Activated CD8-positive, alpha-beta memory T cell treated with anti-CD3 and anti-CD28 coated beads for 36 hours (primary cell): ENCODE results near the gene ROPN1B. TPM values are rescaled to one million over a fixed set of nuclear protein-coding genes. Genes with fewer than 3 reads are reported as not detected.
"Not testable (repeated sequence)": the region's sequence is repeated elsewhere in the genome, so short reads cannot be mapped to it uniquely, and the experiment has no call there.

Experiments
- CTCF ChIA-PET: fragments of 350-600 bp; sonication (Branson Sonifier 250); formaldehyde crosslinking; loops from one replicate; lab custom pipeline; 2021; ENCODE audit warnings: antibody characterized with exemption; lab: Charles Lee
- POLR2A ChIA-PET: fragments of 350-600 bp; sonication (Branson Sonifier 250); formaldehyde crosslinking; loops from one replicate; lab custom pipeline; 2021; ENCODE audit warnings: antibody characterized with exemption; lab: Charles Lee
- total RNA-seq, 2 experiments: library from RNA; stranded (reverse); gene quantifications; one replicate each; pipeline ENCODE4 v1.2.3, GENCODE V29; 2021

Gene ROPN1B
- total RNA-seq, 2 experiments from 2014 or later, result not detected

- CTCF ChIA-PET, POLR2A ChIA-PET: not testable (repeated sequence)
Measured at GRCh38 chr3:125957020-125957419, 12.0 kb upstream of the ROPN1B start.

DNA sequence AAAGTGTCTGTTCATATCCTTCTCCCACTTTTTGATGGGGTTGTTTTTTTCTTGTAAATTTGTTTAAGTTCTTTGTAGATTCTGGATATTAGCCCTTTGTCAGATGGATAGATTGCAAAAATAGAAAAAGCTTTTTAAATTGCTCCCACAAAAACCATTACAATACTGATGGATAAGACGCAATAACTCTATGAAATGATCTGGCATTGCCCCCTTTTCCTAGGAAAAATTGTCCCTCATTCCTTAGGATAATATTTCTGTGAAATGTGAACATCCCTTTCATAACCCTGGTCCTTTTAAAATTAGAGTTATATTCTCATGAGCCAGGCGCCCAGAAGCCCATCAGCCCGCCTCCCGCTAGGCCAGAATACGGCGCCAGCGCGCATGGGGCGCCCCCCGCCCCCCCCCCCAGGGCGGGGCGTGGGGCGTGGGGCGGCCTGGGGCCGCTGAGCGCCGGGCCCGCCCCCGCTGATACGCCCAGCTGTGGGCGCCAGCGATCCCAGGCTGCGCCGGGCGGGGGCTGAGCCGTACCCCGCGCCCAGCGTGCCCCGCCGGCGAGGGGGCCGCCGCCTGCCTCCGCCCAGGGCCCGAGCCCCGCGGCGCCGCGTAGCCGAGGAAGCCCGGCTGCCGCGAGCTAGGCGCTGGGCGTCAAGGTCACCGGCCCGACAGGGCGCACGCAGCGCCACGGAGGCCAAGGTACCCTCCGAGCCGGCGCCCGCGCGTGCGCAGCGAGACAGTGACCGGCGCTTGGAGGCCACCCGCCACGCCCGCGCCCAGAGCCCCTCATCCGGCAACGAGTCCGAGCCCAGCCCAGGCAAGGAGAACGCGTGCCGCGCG lies 11.1 kb upstream of the ROPN1B start:
- ChIA-PET CTCF (no interaction called here), POLR2A (no interaction called here)

DNA sequence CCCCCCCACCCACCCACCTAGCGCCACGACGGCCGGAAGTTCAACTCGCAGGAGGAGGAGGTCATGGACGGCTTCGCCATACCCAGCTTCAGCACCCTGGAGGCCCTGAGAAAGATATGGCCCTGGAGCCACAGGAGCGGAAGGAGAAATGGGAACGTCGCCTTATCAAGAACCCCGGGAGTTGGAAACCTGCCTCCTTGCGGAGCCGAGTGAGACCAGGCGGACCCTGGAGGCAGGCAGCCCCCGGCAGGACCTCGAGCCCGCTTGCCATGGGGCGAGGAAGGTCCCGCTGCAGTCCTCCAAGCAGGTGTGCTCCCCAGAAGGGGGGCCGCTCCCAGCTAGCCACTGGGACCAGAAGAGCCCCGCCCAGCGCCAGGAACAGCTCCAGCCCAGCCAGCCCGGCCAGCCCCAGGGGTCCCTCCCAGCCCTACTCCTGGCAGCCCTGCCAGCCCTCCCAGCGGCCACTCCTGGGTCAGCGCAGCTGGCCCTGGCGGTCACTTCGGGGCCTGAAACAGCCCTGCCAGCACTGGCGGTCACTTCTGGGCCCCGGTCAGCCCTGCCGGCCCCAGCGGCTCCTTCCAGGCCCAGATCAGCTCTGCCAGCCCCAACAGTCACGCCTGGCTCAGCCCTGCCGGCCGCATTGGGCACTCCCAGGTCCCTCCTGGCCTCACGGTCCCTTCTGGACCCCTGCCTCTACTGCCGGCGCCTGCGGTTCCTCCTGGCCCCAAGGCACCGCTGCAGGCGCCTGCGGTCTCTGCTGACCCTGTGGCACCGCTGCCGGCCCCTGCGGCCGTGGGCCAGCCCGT lies 10.3 kb upstream of the ROPN1B start:
- ChIA-PET POLR2A (no interaction called here), CTCF (no interaction called here)

DNA sequence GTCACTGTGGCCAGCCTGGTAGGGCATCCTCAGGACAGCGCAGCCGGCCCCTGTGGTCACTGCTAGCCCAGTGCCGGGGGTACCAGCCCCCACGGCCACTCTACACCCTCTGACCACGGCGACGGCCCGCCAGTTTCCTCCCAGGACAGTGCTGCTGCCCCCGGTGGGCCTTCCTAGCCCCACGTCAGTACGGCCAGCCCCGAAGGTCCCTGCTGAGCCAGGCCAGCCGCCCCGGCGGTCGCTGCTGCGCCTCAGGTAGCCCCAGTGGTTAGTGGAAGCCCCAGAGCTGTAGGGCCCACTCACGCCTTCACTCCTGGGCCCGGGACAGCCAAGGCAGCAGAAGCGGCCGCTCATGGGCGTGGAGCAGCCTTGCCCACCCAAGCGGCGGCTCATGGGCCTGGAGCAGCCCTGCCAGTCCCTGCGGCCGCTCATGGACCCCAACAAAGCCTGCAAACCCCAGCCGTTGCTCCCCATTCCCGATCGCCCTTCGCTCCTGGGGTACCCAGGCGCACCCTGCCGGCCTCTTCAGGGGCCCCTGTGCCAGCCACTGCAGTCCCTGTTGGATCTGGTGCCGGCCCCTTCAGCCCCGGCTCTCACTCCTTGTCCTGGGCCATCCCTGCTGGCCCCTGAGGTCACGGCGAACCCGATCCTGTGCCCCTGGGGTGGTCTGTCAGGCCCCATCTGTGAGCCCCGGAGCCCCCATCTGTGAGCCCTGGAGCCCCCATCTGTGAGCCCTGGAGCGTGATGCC lies 9.5 kb upstream of the ROPN1B start:
- POLR2A ChIA-PET, result no interaction called here
- CTCF ChIA-PET, result no interaction called here

DNA sequence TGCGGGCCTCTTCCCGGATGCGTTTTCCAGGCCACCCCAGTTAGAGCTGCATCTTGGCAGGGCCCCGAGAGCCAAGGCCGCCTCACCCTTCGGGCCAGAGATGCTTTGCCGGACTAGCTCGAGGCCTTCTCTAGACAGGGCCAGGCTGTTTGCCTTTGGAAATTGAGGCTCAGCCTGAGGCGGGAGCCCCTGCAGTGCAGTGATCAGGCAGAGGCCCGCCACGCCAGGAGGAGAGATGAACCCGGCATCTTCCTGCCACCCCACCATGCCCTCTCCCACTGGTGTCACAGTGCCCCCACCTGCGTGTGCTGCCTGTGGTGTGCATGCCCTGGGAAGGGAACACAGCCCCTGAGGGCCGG lies 8.9 kb upstream of the ROPN1B start:
- ChIA-PET POLR2A (no interaction called here), CTCF (no interaction called here)

- ChIA-PET POLR2A (no interaction called here), CTCF (no interaction called here)
Measured at GRCh38 chr3:125960456-125961288, 8.3 kb upstream of the ROPN1B start.

GRCh38 chr3:125961289-125961589 lies 7.7 kb upstream of the ROPN1B start:
- ChIA-PET CTCF (no interaction called here), POLR2A (no interaction called here)

DNA sequence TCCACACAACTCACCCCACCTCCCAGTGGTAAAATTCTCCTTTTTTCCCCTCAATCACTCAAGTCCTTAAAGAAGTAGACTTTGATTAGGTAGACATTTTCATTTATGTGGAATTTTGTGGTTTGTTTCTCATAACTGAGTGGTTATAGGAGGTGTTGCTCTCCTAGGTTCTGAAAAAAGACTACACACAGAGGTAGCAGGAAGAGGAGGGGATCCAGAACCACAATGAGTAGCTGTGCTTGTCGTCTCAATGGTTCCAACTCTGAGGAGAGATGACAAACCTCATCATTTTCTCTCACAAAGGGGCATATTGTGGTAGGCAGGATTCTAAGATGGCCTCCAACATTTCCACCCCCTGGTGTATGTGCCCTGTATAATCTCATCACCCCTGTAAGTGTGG lies 5.1 kb upstream of the ROPN1B start:
- POLR2A ChIA-PET, CTCF ChIA-PET: not testable (repeated sequence)

GRCh38 chr3:125965505-125965904 lies 3.5 kb upstream of the ROPN1B start:
- POLR2A ChIA-PET, result no interaction called here
- CTCF ChIA-PET, result no interaction called here

DNA sequence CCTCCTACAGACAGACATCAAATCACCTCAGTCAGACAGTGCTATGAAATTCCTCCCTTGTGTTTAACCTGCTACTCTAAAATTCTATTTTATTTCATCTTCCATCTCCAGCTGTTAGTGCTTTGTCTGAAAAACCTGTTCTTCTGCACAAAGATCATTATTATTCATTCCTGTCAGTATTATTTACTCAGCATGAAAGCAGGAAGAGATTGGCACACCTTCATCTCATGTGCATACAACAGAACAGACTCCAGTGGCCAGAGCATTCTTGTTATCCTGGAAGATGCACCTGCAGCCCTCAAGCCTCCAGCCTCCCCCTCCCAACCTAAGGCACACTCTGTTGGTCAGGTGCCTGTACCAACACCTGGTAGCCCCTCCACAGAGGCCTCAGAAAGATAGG lies 1.8 kb upstream of the ROPN1B start:
- POLR2A ChIA-PET, result no interaction called here
- CTCF ChIA-PET, result no interaction called here

DNA sequence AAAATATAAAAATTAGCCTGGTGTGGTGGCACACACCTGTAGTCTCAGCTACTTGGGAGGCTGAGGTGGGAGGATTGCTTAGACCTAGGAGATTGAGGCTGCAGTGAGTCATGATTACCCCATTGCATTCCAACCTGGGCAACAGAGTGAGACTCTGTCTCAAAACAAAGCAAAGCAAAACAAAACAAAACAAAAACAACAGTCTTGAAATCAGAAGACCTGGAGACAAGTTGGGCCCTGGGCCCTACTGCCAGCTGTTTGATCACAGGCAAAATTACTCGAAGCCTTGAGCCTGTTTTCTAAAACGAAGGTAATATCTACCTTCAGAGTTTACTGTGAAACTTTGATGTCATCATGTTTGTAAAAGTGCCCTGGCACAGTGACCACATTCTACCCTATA lies 857 bp upstream of the ROPN1B start:
- POLR2A ChIA-PET, CTCF ChIA-PET: not testable (repeated sequence)

GRCh38 chr3:125971997-125972944 lies 3.3 kb downstream of the ROPN1B start:
- CTCF ChIA-PET, POLR2A ChIA-PET: not testable (repeated sequence)

- CTCF ChIA-PET, POLR2A ChIA-PET: not testable (repeated sequence)
Measured at GRCh38 chr3:125975245-125976002, 6.4 kb downstream of the ROPN1B start.

GRCh38 chr3:125976003-125976390 lies 7.0 kb downstream of the ROPN1B start:
- CTCF ChIA-PET, POLR2A ChIA-PET: not testable (repeated sequence)

DNA sequence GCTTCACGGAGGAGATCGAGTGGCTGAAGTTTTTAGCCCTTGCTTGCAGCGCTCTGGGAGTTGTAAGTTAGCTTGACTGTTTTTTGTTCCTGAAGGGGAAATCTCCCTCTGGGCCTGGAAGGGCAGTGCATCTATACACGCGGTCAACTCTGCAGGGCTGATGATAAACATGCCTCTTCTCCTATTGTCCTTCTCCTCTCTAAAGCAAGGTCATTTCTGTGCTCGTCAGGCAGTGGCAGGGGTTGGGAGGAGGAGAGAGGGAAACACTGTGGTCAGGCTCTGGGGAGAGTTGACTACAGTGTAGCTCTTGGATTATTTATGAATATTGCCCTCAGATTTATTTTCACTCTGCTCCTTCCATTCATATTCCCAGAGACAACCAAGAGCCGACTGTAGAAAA lies 8.1 kb downstream of the ROPN1B start:
- POLR2A ChIA-PET, CTCF ChIA-PET: not testable (repeated sequence)

- POLR2A ChIA-PET, CTCF ChIA-PET: not testable (repeated sequence)
Measured at GRCh38 chr3:125984951-125985350, 16.0 kb downstream of the ROPN1B start.

- POLR2A ChIA-PET, result interaction anchor here (0.7 kb wide), 1 partner anchor 139 kb away, joined by 8 read pairs; no protein-coding TSS in a partner anchor
- CTCF ChIA-PET, result no interaction called here
Measured at GRCh38 chr3:125990253-125990970, 21.4 kb downstream of the ROPN1B start.
